ENCODE data around the gene DDX49. TPM values are rescaled to one million over a fixed set of nuclear protein-coding genes. Genes with fewer than 3 reads are reported as not detected.

DDX49 gene
- total RNA-seq, 1 donor from 2014 or later = 48.6 TPM

DNA sequence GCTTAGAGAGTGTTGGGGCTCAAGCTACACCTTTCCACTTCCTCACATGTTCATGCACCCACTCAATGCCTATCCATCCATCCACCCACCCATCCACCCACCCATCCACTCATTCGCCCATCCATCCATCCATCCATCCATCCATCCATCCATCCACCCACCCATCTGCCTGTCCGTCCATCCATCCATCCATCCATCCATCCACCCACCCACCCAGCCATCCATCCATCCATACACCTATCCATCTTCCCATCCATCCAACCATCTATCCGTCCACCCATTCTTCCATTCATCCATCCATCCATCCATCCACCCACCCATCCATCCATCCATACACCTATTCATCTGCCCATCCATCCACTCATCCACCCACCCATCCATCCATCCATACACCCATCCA, 34.6 kb downstream of the DDX49 start:
- TF ChIP-seq, protein P1, sequence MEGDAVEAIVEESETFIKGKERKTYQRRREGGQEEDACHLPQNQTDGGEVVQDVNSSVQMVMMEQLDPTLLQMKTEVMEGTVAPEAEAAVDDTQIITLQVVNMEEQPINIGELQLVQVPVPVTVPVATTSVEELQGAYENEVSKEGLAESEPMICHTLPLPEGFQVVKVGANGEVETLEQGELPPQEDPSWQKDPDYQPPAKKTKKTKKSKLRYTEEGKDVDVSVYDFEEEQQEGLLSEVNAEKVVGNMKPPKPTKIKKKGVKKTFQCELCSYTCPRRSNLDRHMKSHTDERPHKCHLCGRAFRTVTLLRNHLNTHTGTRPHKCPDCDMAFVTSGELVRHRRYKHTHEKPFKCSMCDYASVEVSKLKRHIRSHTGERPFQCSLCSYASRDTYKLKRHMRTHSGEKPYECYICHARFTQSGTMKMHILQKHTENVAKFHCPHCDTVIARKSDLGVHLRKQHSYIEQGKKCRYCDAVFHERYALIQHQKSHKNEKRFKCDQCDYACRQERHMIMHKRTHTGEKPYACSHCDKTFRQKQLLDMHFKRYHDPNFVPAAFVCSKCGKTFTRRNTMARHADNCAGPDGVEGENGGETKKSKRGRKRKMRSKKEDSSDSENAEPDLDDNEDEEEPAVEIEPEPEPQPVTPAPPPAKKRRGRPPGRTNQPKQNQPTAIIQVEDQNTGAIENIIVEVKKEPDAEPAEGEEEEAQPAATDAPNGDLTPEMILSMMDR (conservative IDR thresholded peaks at IDR 0.05; ENCODE audit: low read depth, low read length) = no peak
- no peak overlapping the region for H3K4me3 ChIP-seq (ENCODE audit: low read depth, low read length)
- no peak for DNase-seq (ENCODE audit: low read depth)

DNA sequence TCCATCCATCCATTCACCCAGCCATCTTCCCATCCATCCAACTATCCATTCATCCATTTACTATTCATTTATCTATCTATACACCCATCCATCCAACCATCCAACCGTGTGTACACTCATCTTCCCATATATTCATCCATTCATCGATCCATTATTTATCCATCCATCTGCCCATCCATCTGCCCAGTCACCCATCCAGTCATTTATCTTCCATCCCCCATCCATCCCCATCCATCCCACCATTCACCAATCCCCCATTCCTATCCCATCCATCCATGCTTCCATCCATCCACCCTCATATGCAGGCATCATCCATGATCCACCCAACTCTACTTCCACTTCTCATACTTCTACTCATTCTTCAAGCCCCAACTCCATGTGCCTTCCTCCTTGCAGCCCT, 35.5 kb downstream of the DDX49 start:
- DNase-seq (ENCODE audit: low read depth) = no peak
- no peak overlapping the region for H3K4me3 ChIP-seq (ENCODE audit: low read depth, low read length)
- TF ChIP-seq, protein P1 (conservative IDR thresholded peaks at IDR 0.05; ENCODE audit: low read depth, low read length) = no peak

DNA sequence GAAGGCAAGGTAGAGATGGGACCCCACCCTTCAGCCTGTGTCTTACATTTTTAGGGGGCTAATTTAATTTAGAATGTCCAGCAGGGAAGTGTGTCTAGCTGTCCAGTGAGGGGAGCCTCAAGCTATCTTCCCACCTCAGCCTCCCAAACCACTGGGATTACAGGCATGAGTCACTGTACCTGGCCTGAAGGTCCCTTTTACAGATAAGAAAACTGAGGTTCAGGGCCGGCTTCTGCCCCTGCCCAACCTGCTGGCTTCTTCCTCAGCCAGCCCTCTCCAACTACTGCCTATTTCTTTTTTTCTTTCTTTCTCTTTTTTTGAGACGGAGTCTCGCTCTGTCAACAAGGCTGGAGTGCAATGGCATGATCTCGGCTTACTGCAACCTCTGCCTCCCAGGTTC, 40.9 kb downstream of the DDX49 start:
- H3K4me3 ChIP-seq (ENCODE audit: low read depth, low read length) = no peak overlapping the region
- TF ChIP-seq, protein P1 (conservative IDR thresholded peaks at IDR 0.05; ENCODE audit: low read depth, low read length) = no peak
- DNase-seq (ENCODE audit: low read depth) = no peak

DNA sequence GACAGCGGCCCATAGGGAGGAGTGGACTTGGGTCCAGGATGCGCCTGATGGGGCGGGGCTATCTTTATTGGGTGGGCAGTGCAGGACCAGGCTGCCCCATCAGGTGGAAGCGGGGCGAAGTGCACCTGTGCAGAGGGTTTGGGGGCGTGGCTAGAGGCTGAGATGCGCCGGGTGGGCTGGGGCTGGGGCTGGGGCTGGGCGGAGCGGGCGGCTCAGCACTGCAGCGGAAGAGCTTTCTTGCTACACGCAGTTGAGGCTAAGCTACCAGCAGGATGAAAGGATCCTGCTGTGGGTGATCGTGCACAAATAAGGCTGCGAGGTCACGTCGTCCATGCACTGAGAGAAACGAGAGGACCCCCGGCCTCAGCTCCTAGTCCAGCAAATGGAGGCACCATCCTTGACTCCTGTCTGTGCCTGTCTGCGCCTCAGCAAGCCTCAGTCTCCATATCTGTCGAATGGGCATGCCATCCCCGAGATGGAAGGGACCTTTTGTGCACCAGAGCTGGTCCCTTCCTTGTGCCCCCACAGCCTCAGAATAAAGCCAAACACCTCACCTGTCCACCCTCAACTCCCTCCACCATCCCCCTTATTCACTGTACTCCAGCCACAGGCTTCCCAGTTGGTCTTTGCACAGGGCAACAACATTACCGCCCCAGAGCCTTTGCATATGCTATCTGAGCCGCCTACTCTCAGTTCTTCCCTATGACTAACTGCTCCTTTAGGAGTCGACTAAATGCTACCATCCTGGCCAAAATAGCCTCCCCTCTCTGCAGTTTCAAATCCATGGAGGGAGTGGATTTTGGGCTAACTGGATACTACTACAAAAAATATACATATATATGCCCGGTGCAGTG, 42.5 kb downstream of the DDX49 start:
- TF ChIP-seq, protein P1 (conservative IDR thresholded peaks at IDR 0.05; ENCODE audit: low read depth, low read length) = no peak
- DNase-seq (ENCODE audit: low read depth) = no peak
- H3K4me3 ChIP-seq (ENCODE audit: low read depth, low read length) = no peak overlapping the region

DNA sequence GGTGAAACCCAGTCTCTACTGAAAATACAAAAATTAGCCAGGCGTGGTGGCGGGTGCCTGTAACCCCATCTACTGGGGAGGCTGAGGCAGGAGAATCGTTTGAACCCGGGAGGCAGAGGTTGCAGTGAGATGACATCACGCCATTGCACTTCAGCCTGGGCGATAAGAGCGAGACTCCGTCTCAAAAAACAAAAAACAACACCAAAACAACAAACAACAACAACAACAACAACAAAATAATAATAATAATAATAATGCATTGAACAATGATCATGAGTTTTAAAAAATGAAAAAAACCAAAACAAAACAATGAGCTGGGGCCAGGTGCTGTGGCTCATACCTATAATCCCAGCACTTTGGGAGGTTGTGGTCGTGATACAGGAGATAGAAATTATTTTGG, 44.6 kb downstream of the DDX49 start:
- DNase-seq (ENCODE audit: low read depth) = no peak
- TF ChIP-seq, protein P1 (conservative IDR thresholded peaks at IDR 0.05; ENCODE audit: low read depth, low read length) = no peak
- no peak overlapping the region for H3K4me3 ChIP-seq (ENCODE audit: low read depth, low read length)

DNA sequence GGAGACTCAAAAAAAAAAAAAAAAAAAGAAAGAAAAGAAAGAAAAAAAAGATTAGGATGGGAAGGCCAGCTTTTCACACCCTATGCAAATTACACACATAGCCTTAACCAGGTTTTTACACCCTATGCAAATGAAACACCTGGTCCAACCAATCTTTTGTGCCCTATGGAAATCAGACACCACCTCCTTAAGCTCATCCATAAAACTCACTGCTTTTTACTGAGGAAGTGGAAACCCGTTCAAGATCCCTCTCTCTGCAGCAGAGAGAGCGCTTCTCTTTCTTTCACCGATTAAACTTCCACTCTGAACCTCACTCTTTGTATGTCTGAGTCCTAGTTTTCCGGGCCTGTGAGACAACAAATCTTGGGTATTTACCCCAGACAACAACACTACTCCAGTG, 46.8 kb downstream of the DDX49 start:
- TF ChIP-seq, protein P1 (conservative IDR thresholded peaks at IDR 0.05; ENCODE audit: low read depth, low read length) = no peak
- no peak for DNase-seq (ENCODE audit: low read depth)
- H3K4me3 ChIP-seq (ENCODE audit: low read depth, low read length) = no peak overlapping the region

Measured in epithelial cell of proximal tubule (primary cell).